Hepatocyte (in vitro differentiated cells): Measurements from ENCODE around the gene SRPK2. TPM values are rescaled to one million over a fixed set of nuclear protein-coding genes. Genes with fewer than 3 reads are reported as not detected.

Experiments used
- DNase-seq: peaks from one replicate; pipeline ENCODE4 v3.0.0-alpha.2; 2016; ENCODE audit warnings: low spot score
- H2AFZ ChIP-seq: fragments of 200-600 bp; sonication (generic); 2 replicates; pipeline ENCODE4 v1.6.0; 2016; ENCODE audit warnings: antibody characterized with exemption, mild to moderate bottlenecking
- H3K27ac ChIP-seq: fragments of 200-600 bp; sonication (generic); 2 replicates; pipeline ENCODE4 v1.5.1; 2016; ENCODE audit warnings: mild to moderate bottlenecking
- H3K27me3 ChIP-seq: fragments of 200-600 bp; sonication (generic); 2 replicates; pipeline ENCODE4 v1.6.1; 2016
- H3K36me3 ChIP-seq: fragments of 200-600 bp; sonication (generic); replicated peaks from 2 replicates; pipeline ENCODE4 v1.5.1; 2016; ENCODE audit warnings: low read depth; ENCODE audit not compliant: insufficient read depth
- H3K4me1 ChIP-seq: fragments of 200-600 bp; sonication (generic); 2 replicates; pipeline ENCODE4 v1.5.1; 2016; ENCODE audit warnings: mild to moderate bottlenecking, moderate library complexity; ENCODE audit not compliant: insufficient read depth
- H3K4me2 ChIP-seq: fragments of 200-600 bp; sonication (generic); 2 replicates; pipeline ENCODE4 v1.6.0; 2016
- H3K4me3 ChIP-seq: fragments of 200-600 bp; sonication (generic); 2 replicates; pipeline ENCODE4 v1.5.1; 2016; ENCODE audit warnings: mild to moderate bottlenecking
- H3K79me2 ChIP-seq: fragments of 200-600 bp; sonication (generic); 2 replicates; pipeline ENCODE4 v1.6.0; 2017; ENCODE audit warnings: mild to moderate bottlenecking
- H3K9me2 ChIP-seq: fragments of 200-600 bp; sonication (generic); replicated peaks from 2 replicates; pipeline ENCODE4 v1.6.0; 2017; ENCODE audit warnings: mild to moderate bottlenecking; ENCODE audit not compliant: insufficient read depth
- H3K9me3 ChIP-seq: fragments of 200-600 bp; sonication (generic); 2 replicates; pipeline ENCODE4 v1.5.1; 2016; ENCODE audit warnings: low read depth, mild to moderate bottlenecking
- H4K20me1 ChIP-seq: fragments of 200-600 bp; sonication (generic); 2 replicates; pipeline ENCODE4 v1.6.0; 2016; ENCODE audit warnings: mild to moderate bottlenecking; ENCODE audit not compliant: insufficient read depth, poor library complexity, severe bottlenecking
- EZH2 ChIP-seq: fragments of 200-600 bp; sonication (generic); IDR thresholded peaks from 2 replicates; pipeline ENCODE4 v1.6.1; 2016; ENCODE audit warnings: antibody characterized with exemption, mild to moderate bottlenecking, borderline replicate concordance
- EZH2phosphoT487 ChIP-seq: fragments of 200-600 bp; sonication (generic); IDR thresholded peaks from one replicate; pipeline ENCODE4 v1.6.1; 2018; ENCODE audit warnings: antibody characterized with exemption, mild to moderate bottlenecking, low read depth, moderate library complexity; ENCODE audit not compliant: unreplicated experiment, severe bottlenecking
- WGBS: methylation state at CpG from one replicate; pipeline ENCODE4 v1.1.6; 2016; ENCODE audit warnings: low lambda C conversion rate; ENCODE audit errors: missing lambda C conversion rate; 5-methylcytosine and 5-hydroxymethylcytosine counted together
- polyA plus RNA-seq: library from polyadenylated mRNA; unstranded; fragments of >200 nt; fragmentation: Nextera tagmentation; extraction: Ambion mirVana; gene quantifications from 2 replicates; pipeline ENCODE4 v1.2.1, GENCODE V29; 2016
- total RNA-seq: library from RNA; depleted of rRNA; stranded (reverse); fragments of >200 nt; gene quantifications from 2 replicates; pipeline ENCODE4 v1.2.3, GENCODE V29; 2014
- TF ChIP-seq, protein P1 (sequence below): fragments of 200-600 bp; sonication (generic); IDR thresholded peaks from 2 replicates; pipeline ENCODE4 v1.5.1; 2016; ENCODE audit warnings: antibody characterized with exemption, mild to moderate bottlenecking; ENCODE audit not compliant: poor library complexity

The SRPK2 gene
- total and polyA plus RNA-seq, 2 experiments from 2014 or later, result 41.4 to 46.1 TPM

DNA sequence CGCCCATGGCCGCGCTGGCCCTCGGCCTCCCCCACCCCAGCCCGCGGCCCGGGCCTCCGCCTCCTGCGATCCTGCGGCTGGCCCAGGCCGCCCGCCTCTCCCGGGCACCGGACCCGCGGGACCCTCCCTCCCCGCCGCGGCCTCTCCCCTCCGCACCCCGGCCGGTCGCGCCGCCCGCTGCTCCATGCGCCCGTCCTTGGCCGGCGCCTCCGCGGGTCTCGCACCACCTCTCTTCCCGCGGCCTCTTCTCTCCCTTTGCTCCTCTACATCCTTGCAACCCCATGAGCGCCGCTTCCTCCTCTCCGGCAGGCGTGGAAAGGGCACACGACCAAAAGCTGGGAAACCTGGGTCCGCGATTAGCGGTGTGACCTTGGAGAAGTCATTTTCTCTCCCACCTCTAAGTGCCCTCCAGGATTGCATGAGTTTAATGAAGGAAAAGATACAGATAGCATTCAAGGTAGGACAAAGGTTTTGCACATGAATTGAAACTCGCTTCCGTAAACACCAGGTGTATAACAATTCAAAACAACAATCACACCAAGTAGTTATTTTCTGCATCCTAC, 448 bp upstream of the SRPK2 start:
- no peaks in the 10 kb centered on the region for H3K9me3 ChIP-seq
- peak overlapping the region; percentile 100 for H3K4me3 ChIP-seq
- peaks cover 10% of the 10 kb centered on the region for H3K4me1 ChIP-seq
- TF ChIP-seq EZH2phosphoT487 (no peak), EZH2 (no peak)
- TF ChIP-seq, protein P1, sequence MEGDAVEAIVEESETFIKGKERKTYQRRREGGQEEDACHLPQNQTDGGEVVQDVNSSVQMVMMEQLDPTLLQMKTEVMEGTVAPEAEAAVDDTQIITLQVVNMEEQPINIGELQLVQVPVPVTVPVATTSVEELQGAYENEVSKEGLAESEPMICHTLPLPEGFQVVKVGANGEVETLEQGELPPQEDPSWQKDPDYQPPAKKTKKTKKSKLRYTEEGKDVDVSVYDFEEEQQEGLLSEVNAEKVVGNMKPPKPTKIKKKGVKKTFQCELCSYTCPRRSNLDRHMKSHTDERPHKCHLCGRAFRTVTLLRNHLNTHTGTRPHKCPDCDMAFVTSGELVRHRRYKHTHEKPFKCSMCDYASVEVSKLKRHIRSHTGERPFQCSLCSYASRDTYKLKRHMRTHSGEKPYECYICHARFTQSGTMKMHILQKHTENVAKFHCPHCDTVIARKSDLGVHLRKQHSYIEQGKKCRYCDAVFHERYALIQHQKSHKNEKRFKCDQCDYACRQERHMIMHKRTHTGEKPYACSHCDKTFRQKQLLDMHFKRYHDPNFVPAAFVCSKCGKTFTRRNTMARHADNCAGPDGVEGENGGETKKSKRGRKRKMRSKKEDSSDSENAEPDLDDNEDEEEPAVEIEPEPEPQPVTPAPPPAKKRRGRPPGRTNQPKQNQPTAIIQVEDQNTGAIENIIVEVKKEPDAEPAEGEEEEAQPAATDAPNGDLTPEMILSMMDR, result no peak
- no peaks in the 10 kb centered on the region for H3K36me3 ChIP-seq
- H2AFZ ChIP-seq, result peak overlapping the region; percentile 73
- peak overlapping the region; percentile 69 for H3K27ac ChIP-seq
- H3K79me2 ChIP-seq, result peaks cover 33% of the 10 kb centered on the region
- H3K9me2 ChIP-seq, result no peaks in the 10 kb centered on the region
- WGBS, result 10% methylated on average over 19 of the region's 45 CpGs
- peaks cover 12% of the 10 kb centered on the region for H4K20me1 ChIP-seq
- peak; percentile 73 for DNase-seq
- H3K27me3 ChIP-seq, result no peaks in the 10 kb centered on the region
- H3K4me2 ChIP-seq, result peak overlapping the region; percentile 83

DNA sequence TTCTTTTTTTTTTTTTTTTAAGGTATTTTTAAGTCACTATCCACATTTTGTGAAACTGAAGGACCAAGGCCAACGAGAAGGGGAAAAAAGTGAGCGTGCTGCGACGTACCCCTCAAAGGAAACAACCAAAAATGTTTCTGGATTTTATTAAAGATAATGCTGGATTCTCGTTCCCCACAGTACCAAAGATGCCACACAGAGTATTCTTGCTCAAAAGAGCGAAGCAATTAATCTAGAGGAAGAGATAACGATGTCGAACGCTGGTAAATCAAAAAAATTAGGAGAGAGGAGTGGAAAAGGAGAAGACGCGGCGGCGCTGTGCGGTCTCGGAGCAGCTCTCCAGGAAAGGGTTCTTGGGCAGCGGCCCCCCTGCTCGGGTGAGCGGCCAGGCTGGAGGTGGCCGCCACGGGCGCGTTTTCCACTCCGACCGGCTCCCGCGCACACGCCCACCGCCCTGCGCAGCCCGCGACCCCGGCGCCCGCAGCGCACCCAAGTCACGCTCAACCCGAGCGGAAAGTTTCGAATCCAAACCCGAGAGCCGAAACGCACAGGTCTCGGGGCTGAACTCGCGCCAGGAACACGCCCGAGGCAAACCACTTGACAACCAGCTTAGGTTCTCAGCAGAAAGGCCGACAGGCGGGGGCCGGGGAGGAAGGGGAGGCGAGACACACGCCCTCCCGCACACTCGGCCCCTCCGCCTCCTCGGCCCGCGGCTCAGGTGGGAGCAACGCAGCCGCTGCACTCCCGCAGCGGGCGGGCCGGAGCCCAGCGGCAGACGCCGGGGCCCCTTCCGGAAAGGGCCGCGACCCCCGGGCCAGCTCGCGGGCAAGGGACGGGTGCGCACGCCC, 989 bp downstream of the SRPK2 start:
- H3K79me2 ChIP-seq, result peaks cover 46% of the 10 kb centered on the region
- peak overlapping the region; percentile 88 for H3K4me2 ChIP-seq
- no peaks in the 10 kb centered on the region for H3K9me3 ChIP-seq
- peak overlapping the region; percentile 92 for H2AFZ ChIP-seq
- H3K36me3 ChIP-seq, result no peaks in the 10 kb centered on the region
- H3K9me2 ChIP-seq, result no peaks in the 10 kb centered on the region
- 1% methylated on average over 50 of the region's 76 CpGs for WGBS
- no peaks in the 10 kb centered on the region for H3K27me3 ChIP-seq
- TF ChIP-seq EZH2phosphoT487 (no peak), EZH2 (no peak)
- TF ChIP-seq, protein P1, result peak; percentile 26
- DNase-seq, result peak; percentile 68
- peaks cover 10% of the 10 kb centered on the region for H3K4me1 ChIP-seq
- H3K4me3 ChIP-seq, result peak overlapping the region; percentile 100
- peaks cover 18% of the 10 kb centered on the region for H4K20me1 ChIP-seq
- H3K27ac ChIP-seq, result peak overlapping the region; percentile 52

DNA sequence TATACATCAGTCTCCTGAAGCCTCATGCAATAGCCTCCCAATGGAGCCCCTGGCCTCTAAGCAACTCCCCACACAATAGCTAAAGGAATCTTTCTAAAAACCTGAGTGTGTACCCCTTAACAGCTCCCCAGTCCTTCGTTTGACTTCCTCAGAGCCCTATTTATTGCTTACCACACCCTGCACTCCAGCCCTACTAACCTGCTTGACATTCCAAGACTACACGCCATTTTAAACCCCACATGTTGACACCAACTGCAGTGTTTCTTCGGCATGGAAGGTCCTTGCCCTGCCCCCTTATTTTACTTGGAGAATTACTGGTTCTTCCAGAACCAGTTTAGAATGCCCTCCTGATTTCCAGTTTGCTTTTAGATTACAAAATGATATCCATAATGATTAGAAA, 10.8 kb downstream of the SRPK2 start:
- H3K27ac ChIP-seq, result no peak overlapping the region
- no peaks in the 10 kb centered on the region for H3K36me3 ChIP-seq
- no peak overlapping the region for H2AFZ ChIP-seq
- peaks cover 96% of the 10 kb centered on the region for H3K79me2 ChIP-seq
- WGBS, result 63% methylated on average over 3 of the region's 3 CpGs
- TF ChIP-seq, protein P1, result no peak
- TF ChIP-seq EZH2phosphoT487 (no peak), EZH2 (no peak)
- no peaks in the 10 kb centered on the region for H3K9me2 ChIP-seq
- H3K4me3 ChIP-seq, result no peak overlapping the region
- H3K27me3 ChIP-seq, result no peaks in the 10 kb centered on the region
- no peak overlapping the region for H3K4me2 ChIP-seq
- H3K4me1 ChIP-seq, result no peaks in the 10 kb centered on the region
- no peak for DNase-seq
- no peaks in the 10 kb centered on the region for H3K9me3 ChIP-seq
- peaks cover 24% of the 10 kb centered on the region for H4K20me1 ChIP-seq
